CD4-positive, alpha-beta T cell treated with Interleukin-10 for 1 hour (primary cell): ENCODE results near the gene PRSS21.

Source experiments
- DNase-seq: peaks from one replicate; pipeline ENCODE4 v3.0.0-alpha.2; 2020

Gene PRSS21

GRCh38 chr16:2846511-2847310 lies 29.7 kb downstream of the PRSS21 start:
- DNase-seq = no peak

- no peak for DNase-seq
Observed at GRCh38 chr16:2848933-2849725, 32.1 kb downstream of the PRSS21 start.

GRCh38 chr16:2852003-2852730 lies 35.1 kb downstream of the PRSS21 start:
- DNase-seq = no peak

GRCh38 chr16:2852731-2853507 lies 35.9 kb downstream of the PRSS21 start:
- DNase-seq = no peak

GRCh38 chr16:2853531-2854073 lies 36.6 kb downstream of the PRSS21 start:
- no peak for DNase-seq

- no peak for DNase-seq
Observed at GRCh38 chr16:2854700-2855309, 37.8 kb downstream of the PRSS21 start.

- DNase-seq = no peak
Observed at GRCh38 chr16:2855536-2855935, 38.5 kb downstream of the PRSS21 start.

- DNase-seq = peak; percentile 28
Observed at GRCh38 chr16:2856061-2856670, 39.1 kb downstream of the PRSS21 start.

GRCh38 chr16:2856686-2857450 lies 39.8 kb downstream of the PRSS21 start:
- no peak for DNase-seq

- DNase-seq = no peak
Observed at GRCh38 chr16:2857451-2858244, 40.6 kb downstream of the PRSS21 start, which contains the start of gene PRSS22. TSS of gene PRSS22 (minus strand) at chr16:2858170. CDS start at chr16:2858104, 66 bp downstream.

- no peak for DNase-seq
Observed at GRCh38 chr16:2858245-2859025, 41.4 kb downstream of the PRSS21 start.

GRCh38 chr16:2859686-2860265 lies 42.7 kb downstream of the PRSS21 start:
- no peak for DNase-seq

- DNase-seq = no peak
Observed at GRCh38 chr16:2860826-2861567, 44.0 kb downstream of the PRSS21 start.

- DNase-seq = no peak
Observed at GRCh38 chr16:2865651-2866050, 48.6 kb downstream of the PRSS21 start.

- no peak for DNase-seq
Observed at GRCh38 chr16:2866431-2866830, 49.4 kb downstream of the PRSS21 start.

- no peak for DNase-seq
Observed at GRCh38 chr16:2867661-2867986, 50.6 kb downstream of the PRSS21 start.

GRCh38 chr16:2867987-2868789 lies 51.2 kb downstream of the PRSS21 start:
- DNase-seq = peak; percentile 97
